Right lobe of liver (tissue), 6 donors: ENCODE data around the gene PCBD1. TPM values are rescaled to one million over a fixed set of nuclear protein-coding genes. Genes with fewer than 3 reads are reported as not detected.

ENCODE experiments used
- ATAC-seq, 4 donors: fragments of 200-7000 bp; cut with Tn5 transposase; one replicate each; pipeline ENCODE4 v1.9.1; 2020; ENCODE audit warnings: mild to moderate bottlenecking in 4 of 4, moderate library complexity in 4 of 4
- DNase-seq, 3 donors: peaks; one replicate each; pipeline ENCODE4 v3.0.0-alpha.2; 2020
- H3K27ac ChIP-seq, 3 donors: fragments of 200-600 bp; one replicate each; pipeline ENCODE4 v1.8.0; 2022
- H3K27me3 ChIP-seq, 2 donors: fragments of 200-600 bp; one replicate each; pipeline ENCODE4 v1.8.0; 2022
- H3K36me3 ChIP-seq, 4 donors: fragments of 200-600 bp; sonication (generic) in 1 of 4; one replicate each; pipeline versions ENCODE4 v1.5.1 to v1.8.0; 2017 to 2022; ENCODE audit warnings: control low read depth in 1 of 4
- H3K4me1 ChIP-seq, 4 donors: fragments of 200-600 bp; sonication (generic) in 1 of 4; one replicate each; pipeline versions ENCODE4 v1.5.1 to v1.8.0; 2017 to 2022; ENCODE audit warnings: control low read depth in 1 of 4
- H3K4me3 ChIP-seq, 3 donors: fragments of 200-600 bp; one replicate each; pipeline ENCODE4 v1.8.0; 2022
- H3K9me3 ChIP-seq, 4 donors: fragments of 200-600 bp; sonication (generic) in 1 of 4; one replicate each; pipeline versions ENCODE4 v1.5.1 to v1.8.0; 2017 to 2022; ENCODE audit warnings: control low read depth in 1 of 4
- POLR2A ChIP-seq: fragments of 450-650 bp; IDR thresholded peaks from one replicate; pipeline ENCODE4 v1.6.1; 2017; ENCODE audit warnings: antibody characterized with exemption, mild to moderate bottlenecking
- WGBS: methylation state at CpG from one replicate; pipeline ENCODE4 v1.1.6; 2018; ENCODE audit warnings: low coverage, low lambda C conversion rate; ENCODE audit not compliant: insufficient coverage; ENCODE audit errors: missing lambda C conversion rate; 5-methylcytosine and 5-hydroxymethylcytosine counted together
- intact Hi-C, 2 donors: fragments of 100-400 bp; cut with DNase I; formaldehyde crosslinking; loops; one replicate each; pipeline versions ENCODE4 v1.11.2 to v1.14.1; 2022
- total RNA-seq, 6 experiments: library from RNA; depleted of rRNA in 2 of 6; stranded (reverse); fragments of >200 nt in 2 of 6; fragmentation: NEBNext Ultra II Directional in 3 of 6; extraction: Animal tissue kit (Norgen Biotek cat#: 25700) in 3 of 6; gene quantifications; one replicate each; pipeline versions ENCODE4 v1.1.0 to v1.2.4, GENCODE V29; 2016 to 2023
- TF ChIP-seq, protein P1 (sequence below), 4 donors: fragments of 200-600 bp in 3 of 4; fragments of 450-650 bp in 1 of 4; IDR thresholded peaks; one replicate each; pipeline versions ENCODE4 v1.5.1 to v1.8.0; 2016 to 2022; ENCODE audit warnings: antibody characterized with exemption in 4 of 4, mild to moderate bottlenecking in 2 of 4
- donor health status: DM: no; HTN: yes; CAD: no.
- donor health status: DM: no; HTN: no; CAD: no.
- donor health status: DM: no; HTN: no; CAD: no.
- donor health status: DM: no; HTN: yes; CAD: no.
- donor health status: DM: no; HTN: yes; CAD: no.

PCBD1 gene
- total RNA-seq, 6 experiments from 2014 or later, result 165 to 375 (median 230) TPM

DNA sequence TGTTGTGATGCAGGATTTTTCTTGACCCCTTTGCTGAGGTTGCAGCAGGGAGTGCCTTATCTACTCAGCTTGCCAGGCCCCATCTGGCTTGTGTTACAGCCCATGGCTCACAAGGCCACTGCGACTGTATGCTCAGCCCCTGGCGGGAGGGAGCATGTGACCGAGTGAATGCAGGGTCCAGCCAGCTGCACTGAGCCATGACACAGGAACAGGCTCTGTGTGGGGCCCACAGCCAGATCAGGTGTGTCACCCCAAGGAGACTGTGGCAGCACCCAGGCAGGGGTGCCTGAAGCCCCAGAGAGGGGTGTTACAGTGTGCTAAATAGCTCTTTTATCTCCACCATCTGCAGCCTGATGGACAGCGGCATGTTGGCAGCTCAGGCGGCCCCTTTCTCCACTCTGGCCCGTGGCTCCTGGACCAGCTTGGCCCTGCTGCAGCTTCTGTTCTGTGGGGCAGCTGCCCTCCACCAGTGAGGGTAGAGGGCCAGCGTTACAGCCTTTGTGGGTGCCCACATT, 2.6 kb upstream of the PCBD1 start:
- Histone ChIP-seq H3K9me3 (no peaks in the 10 kb centered on the region), H3K27ac (no peak overlapping the region), H3K27me3 (no peaks in the 10 kb centered on the region), H3K4me1 (peaks cover 0 to 25% (median 4%) of the 10 kb centered on the region in 4 donors), H3K4me3 (no peak overlapping the region), H3K36me3 (no peaks in the 10 kb centered on the region)
- ATAC-seq, result peak in 2 of 4 donors; percentile 2 to 7
- no peak for TF ChIP-seq POLR2A
- TF ChIP-seq, protein P1, sequence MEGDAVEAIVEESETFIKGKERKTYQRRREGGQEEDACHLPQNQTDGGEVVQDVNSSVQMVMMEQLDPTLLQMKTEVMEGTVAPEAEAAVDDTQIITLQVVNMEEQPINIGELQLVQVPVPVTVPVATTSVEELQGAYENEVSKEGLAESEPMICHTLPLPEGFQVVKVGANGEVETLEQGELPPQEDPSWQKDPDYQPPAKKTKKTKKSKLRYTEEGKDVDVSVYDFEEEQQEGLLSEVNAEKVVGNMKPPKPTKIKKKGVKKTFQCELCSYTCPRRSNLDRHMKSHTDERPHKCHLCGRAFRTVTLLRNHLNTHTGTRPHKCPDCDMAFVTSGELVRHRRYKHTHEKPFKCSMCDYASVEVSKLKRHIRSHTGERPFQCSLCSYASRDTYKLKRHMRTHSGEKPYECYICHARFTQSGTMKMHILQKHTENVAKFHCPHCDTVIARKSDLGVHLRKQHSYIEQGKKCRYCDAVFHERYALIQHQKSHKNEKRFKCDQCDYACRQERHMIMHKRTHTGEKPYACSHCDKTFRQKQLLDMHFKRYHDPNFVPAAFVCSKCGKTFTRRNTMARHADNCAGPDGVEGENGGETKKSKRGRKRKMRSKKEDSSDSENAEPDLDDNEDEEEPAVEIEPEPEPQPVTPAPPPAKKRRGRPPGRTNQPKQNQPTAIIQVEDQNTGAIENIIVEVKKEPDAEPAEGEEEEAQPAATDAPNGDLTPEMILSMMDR (IDR thresholded peaks at IDR 0.05), result no peak
- peak in 2 of 3 donors; percentile 82 to 85 for DNase-seq
- intact Hi-C loops, result no loop called here
- 20% methylated on average over 1 of the region's 7 CpGs for WGBS

DNA sequence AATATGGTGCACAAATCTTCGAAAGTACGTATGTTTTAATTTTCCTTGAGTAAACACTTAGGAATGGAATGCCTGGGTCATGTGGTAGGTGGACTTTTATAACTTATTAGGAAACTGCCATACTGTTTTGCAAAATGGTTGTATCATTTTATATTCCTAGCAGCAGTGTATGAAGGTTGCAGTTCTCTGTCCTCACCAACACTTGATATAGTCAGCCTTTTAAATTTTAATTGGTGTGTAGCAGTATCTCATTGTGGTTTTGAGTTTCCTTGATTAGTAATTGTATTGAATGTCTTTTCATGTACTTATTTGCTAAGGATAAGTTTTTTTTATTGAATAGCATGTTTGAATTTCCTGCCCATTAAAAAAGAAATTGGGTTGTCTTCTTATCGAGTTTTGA, 926 bp upstream of the PCBD1 start:
- WGBS, result 54% methylated on average over 3 of the region's 3 CpGs

DNA sequence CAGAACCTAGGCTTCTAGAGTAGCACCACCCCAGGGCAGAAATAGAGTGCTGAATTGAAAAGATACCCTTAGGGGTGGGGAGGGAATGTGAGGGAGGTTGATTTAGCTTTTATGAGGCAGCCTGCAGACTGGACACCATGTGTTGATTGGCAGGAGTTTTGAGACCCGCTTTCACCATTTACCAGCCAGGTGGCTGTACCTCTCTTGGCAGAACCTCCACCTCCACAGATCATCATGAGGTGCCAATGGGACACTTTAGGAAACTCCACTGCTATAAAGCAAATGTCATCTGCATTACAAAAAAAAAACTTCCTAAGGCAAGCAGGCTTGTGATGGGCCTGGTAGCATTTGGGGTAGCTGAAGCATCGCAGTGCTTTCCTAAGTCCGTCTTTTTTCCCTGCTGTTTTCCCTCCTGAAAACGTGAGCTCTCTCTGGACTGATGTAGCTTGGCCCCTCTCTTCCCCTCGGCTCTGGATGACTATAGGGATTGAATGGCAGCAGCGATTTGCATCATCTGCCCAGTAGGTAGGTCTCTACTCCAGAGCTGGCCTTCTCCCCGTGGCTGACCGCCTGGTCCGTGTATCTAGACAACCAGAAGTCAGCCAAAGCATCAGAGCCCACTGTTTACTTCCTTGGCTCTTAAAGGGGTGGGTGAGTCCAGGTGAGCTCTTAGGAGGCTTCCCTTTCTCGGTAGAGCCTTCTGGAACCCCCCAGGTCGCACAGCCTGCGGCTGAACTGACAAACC, 1.3 kb downstream of the PCBD1 start:
- H3K4me1 ChIP-seq, result peaks cover 0 to 45% (median 10%) of the 10 kb centered on the region in 4 donors
- DNase-seq, result no peak
- peaks cover 0 to 36% (median 17%) of the 10 kb centered on the region in 4 donors for H3K36me3 ChIP-seq
- peak overlapping the region; percentile 93 to 100 (median 95) for H3K27ac ChIP-seq
- intact Hi-C loops, result no loop called here
- peak overlapping the region; percentile 84 to 92 (median 85) for H3K4me3 ChIP-seq
- no peaks in the 10 kb centered on the region for H3K9me3 ChIP-seq
- H3K27me3 ChIP-seq, result no peaks in the 10 kb centered on the region
- TF ChIP-seq, protein P1 (IDR thresholded peaks at IDR 0.05), result no peak
- no peak for TF ChIP-seq POLR2A
- peak in 1 of 4 donors; percentile 3 for ATAC-seq
- 35% methylated on average over 4 of the region's 12 CpGs for WGBS

More for the DNA sequence above, 926 bp upstream of the PCBD1 start:
- Histone ChIP-seq H3K4me1 (peaks cover 0 to 40% (median 10%) of the 10 kb centered on the region in 4 donors), H3K9me3 (no peaks in the 10 kb centered on the region), H3K4me3 (no peak overlapping the region), H3K27me3 (no peaks in the 10 kb centered on the region), H3K27ac (no peak overlapping the region), H3K36me3 (peaks cover 0 to 14% (median 7%) of the 10 kb centered on the region in 4 donors)
- ATAC-seq (no peak), DNase-seq (no peak)
- intact Hi-C loops, result no loop called here
- TF ChIP-seq, protein P1 (IDR thresholded peaks at IDR 0.05), result no peak
- no peak for TF ChIP-seq POLR2A

DNA sequence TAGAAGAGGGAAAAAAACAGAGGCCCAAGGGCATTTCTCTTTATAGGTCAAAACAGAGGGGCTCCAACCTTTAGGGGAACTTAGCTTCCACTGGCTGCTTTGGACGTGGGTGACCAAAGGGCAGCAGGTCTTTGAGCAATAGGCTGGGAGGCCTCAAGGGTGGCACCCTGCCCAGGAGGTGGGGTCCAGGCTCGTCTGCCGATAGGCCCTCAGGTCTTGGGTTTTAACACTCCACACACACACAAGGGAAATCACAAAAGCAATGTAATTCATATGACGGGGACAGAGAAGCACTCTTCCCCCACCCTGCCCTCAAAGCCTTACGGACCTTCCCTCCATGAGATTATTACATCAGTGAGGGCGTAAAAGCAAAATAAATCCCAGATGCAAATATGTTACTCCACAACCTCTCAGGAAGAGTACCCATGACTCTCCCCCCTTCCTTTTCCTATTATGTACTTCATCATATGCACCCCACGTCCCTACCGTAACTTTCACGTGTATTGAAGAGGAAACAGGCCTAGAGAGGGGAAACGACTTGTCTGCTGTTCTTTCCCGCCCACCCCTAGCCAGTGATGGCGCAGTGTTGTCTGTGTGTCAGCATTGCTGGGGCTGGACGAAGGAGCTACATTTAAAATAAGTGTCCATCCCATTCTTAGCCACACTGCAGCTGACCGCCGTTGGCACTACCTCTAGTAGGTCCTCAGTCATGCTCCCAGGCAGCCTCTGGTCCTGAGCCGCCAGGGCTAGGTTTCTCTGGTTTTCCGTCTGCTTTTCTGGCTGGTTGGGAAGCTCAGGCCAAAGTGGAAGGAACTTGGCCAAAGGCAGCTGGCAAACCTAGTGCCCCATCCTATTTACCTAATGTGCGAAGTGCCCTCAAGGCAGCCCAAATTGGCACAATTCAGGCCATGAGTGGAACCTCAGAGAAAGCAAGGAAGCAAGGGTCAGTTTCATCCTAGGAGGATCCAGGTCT, 2.1 kb downstream of the PCBD1 start:
- DNase-seq (peak; percentile 88 to 98 (median 96)), ATAC-seq (peak; percentile 55 to 79 (median 66))
- TF ChIP-seq, protein P1 (IDR thresholded peaks at IDR 0.05), result no peak
- peak; percentile 79 for TF ChIP-seq POLR2A
- Histone ChIP-seq H3K27me3 (no peaks in the 10 kb centered on the region), H3K4me3 (peak overlapping the region in 2 of 3 donors; percentile 84 to 85), H3K27ac (peak overlapping the region; percentile 93 to 100 (median 95)), H3K9me3 (no peaks in the 10 kb centered on the region), H3K4me1 (peaks cover 0 to 45% (median 10%) of the 10 kb centered on the region in 4 donors), H3K36me3 (peaks cover 0 to 38% (median 17%) of the 10 kb centered on the region in 4 donors)
- intact Hi-C loops, result no loop called here
- WGBS, result 33% methylated on average over 17 of the region's 18 CpGs
